B cell (primary cell): ENCODE results near the gene HTT-AS. TPM values are rescaled to one million over a fixed set of nuclear protein-coding genes. Genes with fewer than 3 reads are reported as not detected.

ENCODE experiments used
- ATAC-seq: fragments of 200-7000 bp; cut with Tn5 transposase; one replicate; pipeline ENCODE4 v1.10.0; 2021; ENCODE audit warnings: low read depth, mild to moderate bottlenecking, moderate number of reproducible peaks, moderate library complexity
- CTCF ChIA-PET: fragments of 350-600 bp; sonication (Branson Sonifier 250); formaldehyde crosslinking; loops from one replicate; lab custom pipeline; 2021; ENCODE audit warnings: antibody characterized with exemption, inconsistent platforms; lab: Charles Lee
- POLR2A ChIA-PET: fragments of 350-600 bp; sonication (Branson Sonifier 250); formaldehyde crosslinking; loops from one replicate; lab custom pipeline; 2021; ENCODE audit warnings: antibody characterized with exemption; lab: Charles Lee
- DNase-seq: peaks from one replicate; pipeline ENCODE4 v3.0.0; 2013
- H2AFZ ChIP-seq: 2 replicates; pipeline ENCODE4 v1.6.1; 2012; ENCODE audit warnings: mild to moderate bottlenecking, low read depth, low read length; ENCODE audit not compliant: insufficient read depth, poor library complexity, severe bottlenecking
- H3K27ac ChIP-seq, 2 donors: 1 replicate in 1 of 2; 2 replicates in 1 of 2; pipeline ENCODE4 v1.5.1; 2012 to 2013; ENCODE audit warnings: low read length in 2 of 2, mild to moderate bottlenecking in 2 of 2, moderate library complexity in 1 of 2
- H3K27me3 ChIP-seq, 4 experiments: fragments of 200-600 bp in 1 of 4; sonication (generic) in 1 of 4; replicated peaks in 1 of 4; 1 replicate in 2 of 4; 2 replicates in 2 of 4; pipeline versions ENCODE4 v1.6.1 to v1.7.0; 2013 to 2016; ENCODE audit warnings: low read length in 3 of 4, mild to moderate bottlenecking in 2 of 4, mixed read lengths in 1 of 4, moderate library complexity in 1 of 4; ENCODE audit not compliant: insufficient read depth in 4 of 4, control insufficient read depth in 3 of 4; ENCODE audit errors: control extremely low read depth in 1 of 4
- H3K36me3 ChIP-seq, 2 experiments: replicated peaks in 1 of 2; 1 replicate in 1 of 2; 2 replicates in 1 of 2; pipeline versions ENCODE4 v1.6.1 to v1.7.1; 2013; ENCODE audit warnings: low read length in 1 of 2; ENCODE audit not compliant: insufficient read depth in 2 of 2, control insufficient read depth in 1 of 2; ENCODE audit errors: control extremely low read depth in 1 of 2, extremely low read depth in 1 of 2
- H3K4me1 ChIP-seq, 2 donors: fragments of 200-600 bp in 1 of 2; sonication (generic) in 1 of 2; 1 replicate in 1 of 2; 2 replicates in 1 of 2; pipeline versions ENCODE4 v1.5.1 to v1.6.1; 2013 to 2017; ENCODE audit warnings: low read length in 2 of 2; ENCODE audit not compliant: control insufficient read depth in 2 of 2, insufficient read depth in 2 of 2
- H3K4me2 ChIP-seq: replicated peaks from 2 replicates; pipeline ENCODE3; 2012; ENCODE audit warnings: mild to moderate bottlenecking, low read depth, low read length; ENCODE audit not compliant: poor library complexity, severe bottlenecking
- H3K4me3 ChIP-seq, 5 experiments: fragments of 200-600 bp in 1 of 5; sonication (generic) in 1 of 5; 1 replicate in 3 of 5; 2 replicates in 2 of 5; pipeline versions ENCODE4 v1.5.1 to v1.7.0; 2011 to 2016; ENCODE audit warnings: low read length in 4 of 5, mild to moderate bottlenecking in 4 of 5, low read depth in 2 of 5, control low read depth in 1 of 5, moderate library complexity in 1 of 5; ENCODE audit not compliant: insufficient read depth in 1 of 5; ENCODE audit errors: control extremely low read depth in 1 of 5, extremely low read depth in 1 of 5
- H3K79me2 ChIP-seq: fragments of 200-600 bp; sonication (generic); one replicate; pipeline ENCODE4 v1.6.0; 2016; ENCODE audit warnings: low read length; ENCODE audit not compliant: control insufficient read depth, insufficient read depth
- H3K9ac ChIP-seq: fragments of 200-600 bp; sonication (generic); 2 replicates; pipeline ENCODE4 v1.6.1; 2017; ENCODE audit warnings: mild to moderate bottlenecking, low read length, moderate library complexity
- H3K9me3 ChIP-seq, 3 donors: one replicate each; pipeline versions ENCODE4 v1.6.1 to v1.7.1; 2013; ENCODE audit warnings: low read length in 2 of 3; ENCODE audit not compliant: control insufficient read depth in 2 of 3, insufficient read depth in 1 of 3; ENCODE audit errors: control extremely low read depth in 1 of 3
- H4K20me1 ChIP-seq: 2 replicates; pipeline ENCODE4 v1.6.0; 2012; ENCODE audit warnings: mild to moderate bottlenecking, low read length; ENCODE audit not compliant: insufficient read depth, control insufficient read depth, poor library complexity, severe bottlenecking
- H3K27ac Mint-ChIP-seq: one replicate; pipeline ENCODE4 v1.8.0; 2021; ENCODE audit warnings: mixed read lengths
- H3K27me3 Mint-ChIP-seq: one replicate; pipeline ENCODE4 v1.8.0; 2021; ENCODE audit warnings: mixed read lengths
- H3K4me1 Mint-ChIP-seq: one replicate; pipeline ENCODE4 v1.8.0; 2021; ENCODE audit warnings: mixed read lengths
- H3K4me3 Mint-ChIP-seq: one replicate; pipeline ENCODE4 v1.8.0; 2021; ENCODE audit warnings: mixed read lengths
- H3K9me3 Mint-ChIP-seq: one replicate; pipeline ENCODE4 v1.8.0; 2022; ENCODE audit warnings: mixed read lengths; ENCODE audit not compliant: insufficient read depth
- EZH2 ChIP-seq: IDR thresholded peaks from 2 replicates; pipeline ENCODE4 v1.6.1; 2012; ENCODE audit warnings: borderline replicate concordance, low read depth, mild to moderate bottlenecking, moderate library complexity, low read length; ENCODE audit not compliant: insufficient read depth, poor library complexity, severe bottlenecking
- WGBS: methylation state at CpG from one replicate; pipeline ENCODE4 v1.1.5; 2013; ENCODE audit warnings: missing lambda C conversion rate; ENCODE audit not compliant: insufficient coverage; 5-methylcytosine and 5-hydroxymethylcytosine counted together
- intact Hi-C: fragments of 100-400 bp; cut with micrococcal nuclease; formaldehyde crosslinking; loops from one replicate; pipeline ENCODE4 v1.10.0; 2022
- polyA plus RNA-seq: library from polyadenylated mRNA; depleted of rRNA; stranded (reverse); fragments of >200 nt; gene quantifications from 2 replicates; pipeline ENCODE4 v1.2.3, GENCODE V29; 2012
- total RNA-seq, 2 donors: library from RNA; stranded (reverse); fragments of 120-200 nt in 1 of 2; gene quantifications; 1 replicate in 1 of 2; 2 replicates in 1 of 2; pipeline versions ENCODE4 v1.2.3 to v1.2.4, GENCODE V29; 2013 to 2022
- TF ChIP-seq, protein P1 (sequence below): fragments of 200-600 bp; IDR thresholded peaks from one replicate; pipeline ENCODE4 v1.8.0; 2022; ENCODE audit warnings: antibody characterized with exemption, mild to moderate bottlenecking

HTT-AS gene
- total and polyA plus RNA-seq, 2 donors (not counting 1 experiment from before 2014, with no cell fraction given), result 0.84 TPM; not detected in 1

GRCh38 chr4:3077796-3078195, 3.5 kb upstream of the HTT-AS start:
- peaks cover 0 to 1% of the 10 kb centered on the region in 2 experiments for H3K36me3 ChIP-seq
- H4K20me1 ChIP-seq, result peaks cover 47% of the 10 kb centered on the region
- Mint-ChIP-seq H3K27ac (peak overlapping the region; percentile 94), H3K4me1 (peaks cover 55% of the 10 kb centered on the region), H3K4me3 (peak overlapping the region; percentile 71), H3K9me3 (no peaks in the 10 kb centered on the region), H3K27me3 (no peaks in the 10 kb centered on the region)
- ChIA-PET CTCF (interaction anchor here (1.2 to 1.5 kb wide), 2 partner anchors 31 kb away, joined by 3 to 4 read pairs; no protein-coding TSS in a partner anchor), POLR2A (interaction anchor here (0.9 kb wide), 1 partner anchor 16 kb away, joined by 5 read pairs; no protein-coding TSS in a partner anchor)
- peak overlapping the region; percentile 40 to 62 for H3K27ac ChIP-seq
- 0% methylated on average over 1 of the region's 2 CpGs for WGBS
- no peak overlapping the region for H3K4me3 ChIP-seq
- intact Hi-C loops, result loop anchor here (1.0 to 10.0 kb wide), 3 partner anchors 29 to 1493 kb away; partner anchors contain the start of genes GRK4 and NOP14
- no peaks in the 10 kb centered on the region for H3K9me3 ChIP-seq
- peaks cover 67% of the 10 kb centered on the region for H3K79me2 ChIP-seq
- ATAC-seq (no peak), DNase-seq (peak; percentile 80)
- H3K4me1 ChIP-seq, result peaks cover 60 to 61% of the 10 kb centered on the region in 2 donors
- TF ChIP-seq, protein P1, sequence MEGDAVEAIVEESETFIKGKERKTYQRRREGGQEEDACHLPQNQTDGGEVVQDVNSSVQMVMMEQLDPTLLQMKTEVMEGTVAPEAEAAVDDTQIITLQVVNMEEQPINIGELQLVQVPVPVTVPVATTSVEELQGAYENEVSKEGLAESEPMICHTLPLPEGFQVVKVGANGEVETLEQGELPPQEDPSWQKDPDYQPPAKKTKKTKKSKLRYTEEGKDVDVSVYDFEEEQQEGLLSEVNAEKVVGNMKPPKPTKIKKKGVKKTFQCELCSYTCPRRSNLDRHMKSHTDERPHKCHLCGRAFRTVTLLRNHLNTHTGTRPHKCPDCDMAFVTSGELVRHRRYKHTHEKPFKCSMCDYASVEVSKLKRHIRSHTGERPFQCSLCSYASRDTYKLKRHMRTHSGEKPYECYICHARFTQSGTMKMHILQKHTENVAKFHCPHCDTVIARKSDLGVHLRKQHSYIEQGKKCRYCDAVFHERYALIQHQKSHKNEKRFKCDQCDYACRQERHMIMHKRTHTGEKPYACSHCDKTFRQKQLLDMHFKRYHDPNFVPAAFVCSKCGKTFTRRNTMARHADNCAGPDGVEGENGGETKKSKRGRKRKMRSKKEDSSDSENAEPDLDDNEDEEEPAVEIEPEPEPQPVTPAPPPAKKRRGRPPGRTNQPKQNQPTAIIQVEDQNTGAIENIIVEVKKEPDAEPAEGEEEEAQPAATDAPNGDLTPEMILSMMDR, result no peak
- TF ChIP-seq EZH2, result no peak
- H3K27me3 ChIP-seq, result no peaks in the 10 kb centered on the region
- no peak overlapping the region for H3K9ac ChIP-seq
- no peak overlapping the region for H2AFZ ChIP-seq
- H3K4me2 ChIP-seq, result peak overlapping the region; percentile 62

DNA sequence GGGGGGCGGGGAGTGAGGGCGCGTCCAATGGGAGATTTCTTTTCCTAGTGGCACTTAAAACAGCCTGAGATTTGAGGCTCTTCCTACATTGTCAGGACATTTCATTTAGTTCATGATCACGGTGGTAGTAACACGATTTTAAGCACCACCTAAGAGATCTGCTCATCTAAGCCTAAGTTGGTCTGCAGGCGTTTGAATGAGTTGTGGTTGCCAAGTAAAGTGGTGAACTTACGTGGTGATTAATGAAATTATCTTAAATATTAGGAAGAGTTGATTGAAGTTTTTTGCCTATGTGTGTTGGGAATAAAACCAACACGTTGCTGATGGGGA, 1.3 kb upstream of the HTT-AS start:
- H3K4me3 Mint-ChIP-seq, result peak overlapping the region; percentile 86
- POLR2A ChIA-PET, result interaction anchor here (0.9 kb wide), 1 partner anchor 31 kb away, joined by 5 read pairs; no protein-coding TSS in a partner anchor
- H3K27ac ChIP-seq, result peak overlapping the region in 1 of 2 donors; percentile 83
- H3K4me2 ChIP-seq, result peak overlapping the region; percentile 99
- H3K9me3 Mint-ChIP-seq, result no peaks in the 10 kb centered on the region
- DNase-seq (peak; percentile 28), ATAC-seq (no peak)
- 0% methylated on average over 2 of the region's 8 CpGs for WGBS
- H3K27me3 ChIP-seq, result no peaks in the 10 kb centered on the region
- H3K4me1 Mint-ChIP-seq, result peaks cover 43% of the 10 kb centered on the region
- H3K9me3 ChIP-seq, result no peaks in the 10 kb centered on the region
- no peaks in the 10 kb centered on the region for H3K36me3 ChIP-seq
- H3K4me1 ChIP-seq, result peaks cover 50 to 61% of the 10 kb centered on the region in 2 donors
- H3K27ac Mint-ChIP-seq, result peak overlapping the region; percentile 68
- CTCF ChIA-PET, result interaction anchor here (1.3 to 1.6 kb wide), 2 partner anchors 30 to 31 kb away, joined by 4 read pairs; no protein-coding TSS in a partner anchor
- intact Hi-C loops, result loop anchor here (10.0 kb wide), 1 partner anchor 1491 kb away; no protein-coding TSS in a partner anchor
- TF ChIP-seq, protein P1, result no peak
- peak overlapping the region; percentile 89 for H3K9ac ChIP-seq
- H4K20me1 ChIP-seq, result peaks cover 28% of the 10 kb centered on the region
- H3K27me3 Mint-ChIP-seq, result no peaks in the 10 kb centered on the region
- H2AFZ ChIP-seq, result peak overlapping the region; percentile 96
- peak overlapping the region; percentile 1 to 96 (median 67) for H3K4me3 ChIP-seq
- peaks cover 46% of the 10 kb centered on the region for H3K79me2 ChIP-seq
